ENCODE measurements around the gene PKNOX2. TPM values are rescaled to one million over a fixed set of nuclear protein-coding genes. Genes with fewer than 3 reads are reported as not detected.

Gene PKNOX2
- total and polyA plus RNA-seq, 9 of the 15 experiments (the other 6 are each of a cell fraction or from before 2014, with no cell fraction given), result not detected

GRCh38 chr11:125123947-125124617 lies 40.5 kb upstream of the PKNOX2 start (continued):
- TF ChIP-seq PBX2 (CRISPR knock-in tag; IDR thresholded peaks at IDR 0.05; ENCODE audit: low read depth), result no peak
- peak; percentile 97 for TF ChIP-seq PBX2 (tag; conservative IDR thresholded peaks at IDR 0.05; ENCODE audit: low read depth)
- peak; percentile 66 for TF ChIP-seq NFYB (IDR thresholded peaks at IDR 0.05; ENCODE audit: extremely low read depth, insufficient read length)
- TF ChIP-seq SRSF7 (optimal IDR thresholded peaks at IDR 0.05; ENCODE audit: low read depth, low read length), result no peak
- TF ChIP-seq FOXP4 (CRISPR knock-in tag; IDR thresholded peaks at IDR 0.05; ENCODE audit: borderline replicate concordance), result no peak
- peak; percentile 19; the same call in 1 of the 2 replicates for TF ChIP-seq ZNF766 (CRISPR knock-in tag; conservative IDR thresholded peaks at IDR 0.05)
- TF ChIP-seq MYC (IDR thresholded peaks at IDR 0.05; ENCODE audit: low read depth, low read length), result peak; percentile 25; the same call in 1 of the 2 replicates
- no peak for TF ChIP-seq MYC (CRISPR knock-in tag; IDR thresholded peaks at IDR 0.05; ENCODE audit: borderline replicate concordance, low read depth)
- TF ChIP-seq FOS (IDR thresholded peaks at IDR 0.05; ENCODE audit: extremely low read depth, insufficient read length), result peak; percentile 51
- no peak for TF ChIP-seq SLC30A9 (CRISPR knock-in tag; IDR thresholded peaks at IDR 0.05)
- no peak for TF ChIP-seq HMG20B (CRISPR knock-in tag; IDR thresholded peaks at IDR 0.05)
- TF ChIP-seq YY1 (IDR thresholded peaks at IDR 0.05; ENCODE audit: borderline replicate concordance in 1 of 3, control insufficient read depth in 1 of 3, extremely low read depth in 1 of 3, insufficient read depth in 3 of 3, insufficient read length in 1 of 3, insufficient replicate concordance in 2 of 3, low read depth in 1 of 3, low read length in 2 of 3), result peak in 1 of 3 experiments; percentile 19
- peak; percentile 29; the same call in 1 of the 2 replicates for TF ChIP-seq POLR2H (tag; IDR thresholded peaks at IDR 0.05; ENCODE audit: low read depth)
- peak; percentile 98 for TF ChIP-seq PKNOX1 (IDR thresholded peaks at IDR 0.05)
- TF ChIP-seq SP2 (IDR thresholded peaks at IDR 0.05; ENCODE audit: extremely low read depth, low read depth, low read length, poor library complexity, severe bottlenecking), result peak; percentile 33
- TF ChIP-seq GABPA (tag; conservative IDR thresholded peaks at IDR 0.05; ENCODE audit: low read depth), result peak; percentile 90
- peak; percentile 37 for TF ChIP-seq RBM25 (IDR thresholded peaks at IDR 0.05; ENCODE audit: low read depth, low read length, severe bottlenecking)
- TF ChIP-seq CREM (IDR thresholded peaks at IDR 0.05; ENCODE audit: low read depth), result peak; percentile 45; the same call in 1 of the 2 replicates
- 0 out of 2 replicates have a peak, but pooled peaks have one; percentile 41 for TF ChIP-seq CBX1 (IDR thresholded peaks at IDR 0.05; ENCODE audit: low read depth)
- TF ChIP-seq ETS2 (tag; IDR thresholded peaks at IDR 0.05; ENCODE audit: borderline replicate concordance, poor library complexity, severe bottlenecking), result no peak
- TF ChIP-seq U2AF2 (optimal IDR thresholded peaks at IDR 0.05; ENCODE audit: low read depth, low read length), result no peak
- TF ChIP-seq L3MBTL2 (IDR thresholded peaks at IDR 0.05), result peak; percentile 35; the same call in 1 of the 2 replicates
